C4-2B (cell line): ENCODE measurements around the gene SDE2.
"Not testable (repeated sequence)": the region's sequence is repeated elsewhere in the genome, so short reads cannot be mapped to it uniquely, and the experiment has no call there.

ENCODE experiments used
- H3K27ac ChIP-seq: fragments of 450-650 bp; 2 replicates; pipeline ENCODE4 v1.5.1; 2017
- ZFX ChIP-seq: fragments of 450-650 bp; IDR thresholded peaks from 2 replicates; pipeline ENCODE4 v1.6.1; 2017
- TF ChIP-seq, protein P1 (sequence below): fragments of 450-650 bp; conservative IDR thresholded peaks from 2 replicates; pipeline ENCODE4 v1.5.1; 2017; ENCODE audit warnings: mild to moderate bottlenecking

The SDE2 gene

DNA sequence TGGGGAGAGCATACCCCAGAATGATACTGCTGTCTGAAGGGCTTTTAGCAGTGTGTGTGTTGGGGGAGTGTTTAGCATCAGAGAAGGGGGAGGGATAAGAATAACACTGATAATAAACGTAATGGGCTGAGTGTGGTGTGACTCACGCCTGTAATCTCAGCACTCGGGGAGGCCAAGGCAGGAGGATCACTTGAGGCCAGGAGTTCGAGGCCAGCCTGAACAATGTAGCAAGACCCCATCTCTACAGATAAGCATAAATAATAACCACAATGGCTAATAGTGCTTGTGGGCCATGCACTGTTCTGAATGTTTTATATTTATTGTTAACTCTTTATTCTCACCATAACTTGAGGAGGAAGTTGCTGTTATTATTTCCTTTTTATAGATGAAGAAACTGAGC, 55.6 kb downstream of the SDE2 start:
- H3K27ac ChIP-seq, result no peak overlapping the region
- TF ChIP-seq ZFX, result no peak
- TF ChIP-seq, protein P1, sequence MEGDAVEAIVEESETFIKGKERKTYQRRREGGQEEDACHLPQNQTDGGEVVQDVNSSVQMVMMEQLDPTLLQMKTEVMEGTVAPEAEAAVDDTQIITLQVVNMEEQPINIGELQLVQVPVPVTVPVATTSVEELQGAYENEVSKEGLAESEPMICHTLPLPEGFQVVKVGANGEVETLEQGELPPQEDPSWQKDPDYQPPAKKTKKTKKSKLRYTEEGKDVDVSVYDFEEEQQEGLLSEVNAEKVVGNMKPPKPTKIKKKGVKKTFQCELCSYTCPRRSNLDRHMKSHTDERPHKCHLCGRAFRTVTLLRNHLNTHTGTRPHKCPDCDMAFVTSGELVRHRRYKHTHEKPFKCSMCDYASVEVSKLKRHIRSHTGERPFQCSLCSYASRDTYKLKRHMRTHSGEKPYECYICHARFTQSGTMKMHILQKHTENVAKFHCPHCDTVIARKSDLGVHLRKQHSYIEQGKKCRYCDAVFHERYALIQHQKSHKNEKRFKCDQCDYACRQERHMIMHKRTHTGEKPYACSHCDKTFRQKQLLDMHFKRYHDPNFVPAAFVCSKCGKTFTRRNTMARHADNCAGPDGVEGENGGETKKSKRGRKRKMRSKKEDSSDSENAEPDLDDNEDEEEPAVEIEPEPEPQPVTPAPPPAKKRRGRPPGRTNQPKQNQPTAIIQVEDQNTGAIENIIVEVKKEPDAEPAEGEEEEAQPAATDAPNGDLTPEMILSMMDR, result no peak

DNA sequence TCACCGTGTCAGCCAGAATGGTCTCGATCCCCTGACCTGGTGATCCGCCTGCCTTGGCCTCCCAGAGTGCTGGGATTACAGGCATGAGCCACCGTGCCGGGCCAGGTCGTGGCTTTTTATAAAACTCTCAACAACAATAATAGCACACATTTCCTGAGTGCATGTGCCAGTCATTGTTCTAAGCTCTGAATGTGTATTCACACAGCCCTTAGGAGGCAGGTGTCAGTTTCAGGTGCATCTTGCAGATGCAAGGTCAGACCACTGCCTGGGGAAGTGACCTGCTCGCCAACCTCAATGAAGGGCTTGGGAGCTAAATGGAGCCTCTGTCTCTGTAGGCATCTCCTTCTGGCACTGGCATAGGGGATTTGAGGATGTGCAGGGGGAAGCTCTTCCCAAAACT, 56.6 kb downstream of the SDE2 start:
- no peak for TF ChIP-seq ZFX
- TF ChIP-seq, protein P1, result no peak
- H3K27ac ChIP-seq, result no peak overlapping the region

DNA sequence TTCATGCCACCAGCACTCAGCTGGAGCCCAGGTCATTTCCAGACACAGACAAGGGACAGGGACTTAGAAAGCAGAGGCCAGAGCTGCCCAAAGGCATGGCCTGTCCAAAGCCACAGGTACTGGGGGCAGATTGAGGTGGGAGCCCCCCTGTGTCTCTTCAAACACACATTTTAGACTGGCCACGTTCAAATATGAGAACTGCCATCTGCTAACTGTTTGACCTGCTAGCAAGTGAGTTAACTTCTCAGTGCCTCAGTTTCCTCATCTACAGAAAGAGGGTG, 57.3 kb downstream of the SDE2 start:
- TF ChIP-seq, protein P1, result no peak
- TF ChIP-seq ZFX, result no peak
- H3K27ac ChIP-seq, result no peak overlapping the region

DNA sequence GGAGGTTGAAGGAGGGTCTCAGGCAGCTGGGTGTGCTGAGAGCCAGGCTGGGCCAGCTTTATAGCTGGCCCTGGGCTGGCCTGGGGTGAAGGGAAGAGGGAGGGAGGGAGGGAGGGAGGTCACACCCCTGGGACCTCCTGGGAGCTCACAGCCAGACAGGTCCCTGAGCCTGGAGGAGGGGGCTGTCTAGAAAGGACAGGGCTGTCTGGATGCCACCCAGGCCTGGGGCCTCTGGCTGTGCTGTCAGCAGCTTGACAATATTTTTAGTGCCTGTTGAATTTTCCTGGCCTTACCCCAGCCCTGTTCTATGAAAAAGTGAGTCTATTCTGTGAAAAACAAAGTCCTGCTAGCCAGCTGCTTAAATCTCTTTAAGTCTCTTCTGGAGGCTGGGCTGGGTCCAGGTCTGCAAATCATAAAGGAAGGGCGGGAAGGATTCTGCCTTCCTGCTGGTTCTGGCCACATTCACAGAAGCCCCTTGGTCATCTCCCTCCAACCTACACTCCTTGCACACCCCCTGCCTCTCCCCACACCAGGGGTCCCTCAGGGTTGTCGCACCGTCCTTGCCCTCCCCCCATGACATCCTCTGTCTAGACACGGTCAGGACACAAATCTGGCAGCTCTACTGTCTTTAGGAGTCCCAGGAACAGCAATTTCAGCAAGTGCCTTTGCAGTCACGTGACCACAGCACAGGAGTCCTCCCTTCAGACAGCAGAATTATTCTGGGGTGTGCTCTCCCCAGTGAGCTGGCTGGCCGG, 57.8 kb downstream of the SDE2 start, which contains the start of gene LEFTY2:
LEFTY2 (minus strand) TSS at position 34 of the 755 bp plus-strand sequence. CDS start 80 bp downstream, outside the sequence.
- TF ChIP-seq ZFX, result no peak
- TF ChIP-seq, protein P1, result no peak
- no peak within 1 kb of the TSS for H3K27ac ChIP-seq

DNA sequence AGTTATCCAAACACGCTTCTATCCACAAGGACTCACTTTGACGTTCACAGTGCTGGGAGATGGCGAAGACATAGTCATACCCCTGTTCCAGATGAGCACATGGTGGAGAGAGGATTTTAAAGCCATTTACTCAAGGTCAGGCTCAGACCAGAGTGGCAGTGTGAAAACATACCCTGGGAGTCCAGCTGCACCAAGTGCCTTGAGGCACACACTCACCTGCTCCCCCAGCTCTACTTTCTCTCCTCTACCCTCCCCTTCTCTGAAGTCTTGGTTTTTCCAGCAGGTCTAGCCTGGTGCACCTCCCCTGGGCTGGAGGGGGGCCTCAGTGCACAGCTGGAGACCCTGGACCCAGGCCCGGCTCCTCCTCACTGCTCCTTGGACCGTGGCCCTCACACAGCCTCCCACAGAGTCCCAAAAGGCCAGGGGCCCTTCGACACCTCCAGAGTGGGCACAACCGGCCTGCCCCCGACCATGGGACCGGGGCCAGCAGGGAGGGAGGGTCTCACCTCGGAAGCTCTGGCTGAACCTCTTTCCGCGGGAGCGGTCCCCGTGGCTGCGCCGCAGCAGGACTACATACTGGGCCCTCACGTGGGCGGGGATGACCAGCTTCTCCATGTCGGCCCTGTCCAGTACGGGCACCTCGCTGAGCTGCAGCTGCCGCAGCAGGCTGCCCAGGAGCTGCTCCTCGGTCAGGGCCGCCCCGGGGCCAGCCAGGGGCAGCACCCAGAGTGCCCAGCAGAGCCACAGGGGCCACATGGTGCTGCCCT, 58.6 kb downstream of the SDE2 start:
- H3K27ac ChIP-seq, result no peak overlapping the region
- no peak for TF ChIP-seq ZFX
- TF ChIP-seq, protein P1, result no peak

DNA sequence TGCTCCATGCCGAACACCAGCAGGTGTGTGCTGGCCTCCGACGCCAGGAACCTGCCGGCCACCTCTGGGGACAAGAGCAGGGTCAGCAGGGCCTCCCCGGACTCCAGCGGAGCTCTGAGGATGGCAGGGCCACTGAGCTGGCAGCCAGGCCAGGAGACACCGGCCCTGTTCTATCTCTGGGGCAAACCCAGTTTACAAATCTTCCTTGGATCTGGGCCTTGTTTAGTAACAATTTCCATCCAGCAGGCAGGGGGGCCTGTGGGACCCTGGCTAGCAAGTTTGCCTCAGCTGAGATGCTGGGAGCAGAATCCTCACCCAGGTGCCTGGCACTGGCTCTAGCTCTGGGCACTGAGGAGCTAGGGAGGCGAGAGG, 59.2 kb downstream of the SDE2 start:
- H3K27ac ChIP-seq, result not testable (repeated sequence)

DNA sequence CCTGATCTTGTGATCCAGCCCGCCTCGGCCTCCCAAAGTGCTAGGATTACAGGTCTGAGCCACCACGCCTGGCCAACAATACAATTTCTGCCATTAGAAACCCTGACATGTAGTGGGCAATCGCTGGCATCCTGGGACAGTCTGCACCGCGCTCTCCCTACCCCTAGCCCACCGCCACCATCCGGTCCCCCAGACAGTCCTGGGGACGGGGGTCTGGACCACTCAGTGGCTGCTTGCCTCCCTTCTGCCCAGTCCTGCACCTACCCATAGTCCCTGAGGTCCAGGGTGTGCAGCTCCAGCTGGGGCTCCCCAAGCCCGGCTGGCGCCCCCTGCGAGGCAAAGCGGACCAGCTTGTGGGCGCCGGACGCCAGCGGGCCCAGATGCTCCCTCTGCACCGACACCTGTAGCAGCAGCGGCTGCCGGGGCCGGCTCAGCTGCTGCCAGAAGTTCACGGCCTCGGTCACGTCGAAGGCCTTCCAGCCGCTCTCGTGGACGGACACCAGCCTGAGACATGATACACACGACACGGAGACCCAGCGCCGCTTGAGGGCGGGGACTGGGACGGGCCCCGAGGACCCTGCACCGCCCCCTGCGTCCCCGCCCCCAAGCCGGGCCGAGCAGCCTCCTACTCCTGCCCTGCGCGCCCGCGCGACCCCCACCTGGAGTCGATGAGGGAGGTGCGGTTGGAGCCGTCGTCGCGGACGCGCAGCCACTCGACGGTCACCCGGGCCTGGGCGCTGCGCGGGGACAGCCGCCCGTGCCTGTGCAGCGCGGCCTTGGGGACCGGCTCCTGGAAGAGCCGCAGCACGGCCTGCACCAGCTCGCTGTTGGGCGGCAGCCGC, 59.8 kb downstream of the SDE2 start:
- H3K27ac ChIP-seq, result not testable (repeated sequence)
